K562 (cell line): Measurements from ENCODE around the gene GABRD. TPM values are rescaled to one million over a fixed set of nuclear protein-coding genes. Genes with fewer than 3 reads are reported as not detected.
A peak's percentile ranks its signal among the peaks of the same experiment; 100 is the strongest.

ENCODE experiments used
- ATAC-seq: fragments of 200-7000 bp; cut with Tn5 transposase; 3 replicates; pipeline ENCODE4 v1.9.1; 2020; ENCODE audit warnings: moderate library complexity
- BruUV-seq: library from RNA; stranded (reverse); fragments of 400-500 nt; replicated peaks from 2 replicates; lab custom pipeline; 2021; lab: Mats Ljungman, UMichigan
- CTCF ChIA-PET: fragments of 300-600 bp; formaldehyde crosslinking; extraction: SDS; loops from one replicate; lab custom pipeline; 2021; ENCODE audit warnings: low intra/inter-chr PET ratio; lab: Yijun Ruan, JAX
- POLR2A ChIA-PET: fragments of 300-600, 350-650 bp; sonication (Branson Sonifier 250); formaldehyde crosslinking; extraction: SDS; loops from one replicate; lab custom pipeline; 2021; ENCODE audit warnings: antibody characterized with exemption, inconsistent platforms; lab: Yijun Ruan, JAX
- DNase-seq, 4 experiments: peaks; one replicate each; pipeline versions ENCODE4 v3.0.0 to v3.0.0-alpha.2; 2011 to 2018; ENCODE audit warnings: low spot score in 3 of 4, mixed read lengths in 3 of 4; ENCODE audit errors: extremely low read depth in 1 of 4
- FAIRE-seq: peaks from 2 replicates; lab custom pipeline; 2011; peaks lifted over from hg19 to GRCh38; lab: Jason Lieb, UNC
- H2AFZ ChIP-seq: 2 replicates; pipeline ENCODE4 v1.6.0; 2011; ENCODE audit warnings: low read depth, low read length, control low read depth, inconsistent platforms
- H3K27ac ChIP-seq: fragments of 200-600 bp; 3 replicates; pipeline ENCODE4 v1.8.0; 2011; ENCODE audit warnings: low read depth, mild to moderate bottlenecking, control low read depth, inconsistent platforms, low read length, moderate library complexity, mixed read lengths; ENCODE audit errors: extremely low read depth
- H3K27me3 ChIP-seq, 2 experiments: fragments of 300-600 bp in 1 of 2; 2 replicates in 1 of 2; 3 replicates in 1 of 2; pipeline versions ENCODE4 v1.6.0 to v1.8.0; 2011; ENCODE audit warnings: inconsistent platforms in 2 of 2, low read length in 2 of 2, mild to moderate bottlenecking in 1 of 2, mixed read lengths in 1 of 2, moderate library complexity in 1 of 2; ENCODE audit not compliant: control insufficient read depth in 2 of 2, insufficient read depth in 2 of 2
- H3K36me3 ChIP-seq: fragments of 300-600 bp; 3 replicates; pipeline ENCODE4 v1.8.0; 2011; ENCODE audit warnings: mild to moderate bottlenecking, low read length, inconsistent platforms; ENCODE audit not compliant: control insufficient read depth, insufficient read depth
- H3K4me1 ChIP-seq, 2 experiments: fragments of 200-600 bp in 1 of 2; replicated peaks in 1 of 2; 2 replicates in 1 of 2; 3 replicates in 1 of 2; pipeline versions ENCODE4 v1.5.1 to v1.8.0; 2011; ENCODE audit warnings: inconsistent platforms in 2 of 2, low read length in 2 of 2, mild to moderate bottlenecking in 1 of 2, mixed read lengths in 1 of 2, moderate library complexity in 1 of 2; ENCODE audit not compliant: control insufficient read depth in 2 of 2, insufficient read depth in 2 of 2
- H3K4me2 ChIP-seq: 2 replicates; pipeline ENCODE4 v1.6.1; 2011; ENCODE audit warnings: low read length, control low read depth, inconsistent platforms, mixed read lengths; ENCODE audit not compliant: insufficient read depth
- H3K4me3 ChIP-seq: fragments of 200-600 bp; sonication (generic), shearing (Covaris generic); 2 replicates; pipeline ENCODE4 v1.5.1; 2016; ENCODE audit warnings: control low read depth, inconsistent platforms
- H3K79me2 ChIP-seq: fragments of 200-600 bp; 3 replicates; pipeline ENCODE4 v1.8.0; 2011; ENCODE audit warnings: low read length, inconsistent platforms; ENCODE audit not compliant: control insufficient read depth, insufficient read depth
- H3K9ac ChIP-seq, 2 experiments: 2 replicates each; pipeline versions ENCODE4 v1.6.0 to v1.6.1; 2011; ENCODE audit warnings: low read depth in 2 of 2, low read length in 2 of 2, control low read depth in 1 of 2, inconsistent platforms in 1 of 2, mild to moderate bottlenecking in 1 of 2, mixed read lengths in 1 of 2; ENCODE audit not compliant: insufficient read depth in 1 of 2
- H3K9me1 ChIP-seq: one replicate; pipeline ENCODE4 v1.6.0; 2011; ENCODE audit warnings: inconsistent platforms, mild to moderate bottlenecking, low read length, moderate library complexity; ENCODE audit not compliant: control insufficient read depth, insufficient read depth
- H3K9me3 ChIP-seq: replicated peaks from 2 replicates; pipeline ENCODE4 v1.5.1; 2011; ENCODE audit warnings: low read depth, low read length, inconsistent platforms; ENCODE audit not compliant: control insufficient read depth, insufficient read depth
- H4K20me1 ChIP-seq: replicated peaks from 2 replicates; pipeline ENCODE4 v1.6.1; 2011; ENCODE audit warnings: low read length, inconsistent platforms, mixed read lengths; ENCODE audit not compliant: control insufficient read depth, insufficient read depth
- ATF1 ChIP-seq, 2 experiments: fragments of 450-650 bp in 1 of 2; IDR thresholded peaks; 2 replicates each; pipeline ENCODE4 v1.6.1; 2016; ENCODE audit warnings: missing compliant biosample characterization in 1 of 2, missing genetic modification characterization in 1 of 2
- ATF7 ChIP-seq: fragments of 450-650 bp; IDR thresholded peaks from 2 replicates; pipeline ENCODE4 v1.7.1; 2014; ENCODE audit warnings: mild to moderate bottlenecking, moderate library complexity
- CXXC5 ChIP-seq: fragments of 250-450 bp; sonication (Bioruptor Pico); IDR thresholded peaks from 2 replicates; pipeline ENCODE4 v1.8.0; 2022; ENCODE audit warnings: inconsistent platforms, mild to moderate bottlenecking, moderate library complexity
- DIDO1 ChIP-seq: fragments of 450-650 bp; IDR thresholded peaks from 2 replicates; pipeline ENCODE4 v1.6.1; 2016; ENCODE audit warnings: low read depth, missing biosample characterization, missing genetic modification characterization
- ESRRB ChIP-seq: fragments of 250-450 bp; sonication (Bioruptor Pico); IDR thresholded peaks from 2 replicates; pipeline ENCODE4 v1.5.0; 2020; ENCODE audit warnings: mild to moderate bottlenecking, moderate library complexity, borderline replicate concordance
- EZH2 ChIP-seq: IDR thresholded peaks from 2 replicates; pipeline ENCODE4 v1.6.1; 2012; ENCODE audit warnings: low read depth, mild to moderate bottlenecking, inconsistent platforms, low read length, borderline replicate concordance
- FOSL1 ChIP-seq: fragments of 200-800 bp; sonication (Bioruptor generic); conservative IDR thresholded peaks from 2 replicates; pipeline ENCODE4 v1.6.1; 2016; ENCODE audit warnings: missing genetic modification characterization, missing compliant biosample characterization
- GTF2E2 ChIP-seq: fragments of 200-800 bp; sonication (Bioruptor generic); IDR thresholded peaks from 2 replicates; pipeline ENCODE4 v1.6.1; 2016; ENCODE audit warnings: missing genetic modification characterization, missing compliant biosample characterization
- PHTF2 ChIP-seq: fragments of 250-450 bp; sonication (Bioruptor Pico); IDR thresholded peaks from 2 replicates; pipeline ENCODE4 v1.5.0; 2021; ENCODE audit warnings: mild to moderate bottlenecking
- PRMT5 ChIP-seq: sonication (generic); formaldehyde crosslinking; IDR thresholded peaks from 2 replicates; pipeline ENCODE4 v1.5.0; 2020; ENCODE audit warnings: missing genetic modification reagents
- RBBP5 ChIP-seq: fragments of 200-600 bp; sonication (generic); IDR thresholded peaks from 2 replicates; pipeline ENCODE4 v1.6.1; 2012; ENCODE audit warnings: borderline replicate concordance, mild to moderate bottlenecking, low read length, control low read depth, inconsistent platforms; ENCODE audit not compliant: insufficient read depth, poor library complexity, severe bottlenecking
- RBM17 ChIP-seq: fragments of 200-400 bp; formaldehyde crosslinking; IDR thresholded peaks from 2 replicates; pipeline ENCODE4 v1.6.1; 2017; ENCODE audit warnings: low read depth, mild to moderate bottlenecking, low read length, borderline replicate concordance
- SNIP1 ChIP-seq: fragments of 450-650 bp; IDR thresholded peaks from 2 replicates; pipeline ENCODE4 v1.7.1; 2017; ENCODE audit warnings: low read depth, mild to moderate bottlenecking
- SPI1 ChIP-seq: IDR thresholded peaks from 2 replicates; pipeline ENCODE4 v1.6.1; 2011; ENCODE audit warnings: low read depth, low read length, control low read depth, borderline replicate concordance
- U2AF2 ChIP-seq: fragments of 200-400 bp; formaldehyde crosslinking; optimal IDR thresholded peaks from 2 replicates; pipeline ENCODE3; 2017; ENCODE audit warnings: low read depth, mild to moderate bottlenecking, low read length
- ZNF57 ChIP-seq: fragments of 450-650 bp; formaldehyde crosslinking; IDR thresholded peaks from 2 replicates; pipeline ENCODE4 v1.4.0; 2020; ENCODE audit warnings: mild to moderate bottlenecking, moderate library complexity
- WGBS: fragments of 100-300 bp; shearing (Covaris generic); methylation state at CpG from one replicate; pipeline ENCODE4 v1.1.6; 2016; ENCODE audit warnings: low coverage, mixed read lengths; ENCODE audit not compliant: insufficient coverage; ENCODE audit errors: missing lambda C conversion rate; 5-methylcytosine and 5-hydroxymethylcytosine counted together
- in situ Hi-C: fragments of 300-500 bp; cut with MboI; formaldehyde crosslinking; loops from 4 replicates; pipeline ENCODE4 v1.15.0; 2018; ENCODE audit warnings: inconsistent platforms, mixed read lengths
- intact Hi-C: fragments of 100-400 bp; cut with micrococcal nuclease; formaldehyde crosslinking; loops from 2 replicates; pipeline ENCODE4 v1.14.2; 2022
- polyA plus RNA-seq, 8 experiments: library from polyadenylated mRNA; depleted of rRNA in 4 of 8; stranded (reverse) in 5 of 8; unstranded in 3 of 8; fragments of >200 nt; fragmentation: Nextera tagmentation in 2 of 8; fragmentation: Illumina TruSeq in 1 of 8; extraction: Ambion mirVana in 2 of 8; extraction: Trizol in 1 of 8; gene quantifications; 2 replicates each; pipeline versions ENCODE4 v1.2.1 to v1.2.3, GENCODE V29; 2011 to 2014; ENCODE audit warnings: inconsistent platforms in 1 of 8, missing spikeins in 1 of 8
- total RNA-seq, 7 experiments: library from RNA; depleted of rRNA in 6 of 7; stranded (reverse); fragments of >200 nt in 6 of 7; fragmentation: Illumina TruSeq in 2 of 7; extraction: Trizol in 2 of 7; gene quantifications; 2 replicates each; pipeline versions ENCODE4 v1.2.1 to v1.2.3, GENCODE V29; 2011 to 2021; ENCODE audit warnings: low replicate concordance in 1 of 7
- TF ChIP-seq, protein P1 (sequence below): sonication (generic); formaldehyde crosslinking; IDR thresholded peaks from 2 replicates; pipeline ENCODE4 v1.8.0; 2022; ENCODE audit warnings: mild to moderate bottlenecking, missing genetic modification reagents, borderline replicate concordance
- TF ChIP-seq, protein P2 (sequence below): sonication (generic); formaldehyde crosslinking; IDR thresholded peaks from 2 replicates; pipeline ENCODE4 v1.9.0; 2022; ENCODE audit warnings: mild to moderate bottlenecking, missing genetic modification reagents
- TF ChIP-seq, protein P3 (sequence below): fragments of 250-450 bp; sonication (Bioruptor Pico); IDR thresholded peaks from 2 replicates; pipeline ENCODE4 v1.8.0; 2022; ENCODE audit warnings: moderate library complexity, mild to moderate bottlenecking, inconsistent platforms

Gene GABRD
- total and polyA plus RNA-seq, 9 of the 15 experiments (the other 6 are each of a cell fraction or from before 2014, with no cell fraction given) = 0.07 TPM; not detected in 8

DNA sequence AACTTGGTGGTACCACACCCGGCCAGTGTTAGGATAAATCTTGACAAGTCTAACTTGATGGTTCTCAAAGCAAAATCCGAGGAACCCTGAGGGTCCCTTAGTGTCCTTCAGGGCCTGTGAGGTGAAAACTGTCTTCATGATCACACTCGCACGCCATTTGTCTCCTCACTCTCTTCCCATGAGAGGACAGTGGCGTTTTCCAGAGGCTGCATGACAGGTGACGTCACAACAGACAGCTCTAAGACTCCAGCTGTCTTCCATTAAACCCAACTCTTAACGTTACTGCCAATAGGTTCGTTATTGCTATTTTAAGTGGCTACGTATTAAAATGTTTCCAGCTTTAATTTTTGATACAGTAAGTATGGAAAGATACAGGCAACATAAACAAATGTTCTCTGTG lies 29.4 kb upstream of the GABRD start:
- H3K9me3 ChIP-seq = no peaks in the 10 kb centered on the region
- peaks cover 19 to 33% of the 10 kb centered on the region in 2 experiments; a peak in 4 of 5 replicates for H3K4me1 ChIP-seq
- H3K36me3 ChIP-seq = no peaks in the 10 kb centered on the region
- H3K27me3 ChIP-seq = peaks cover 38 to 68% of the 10 kb centered on the region in 2 experiments; a peak in 4 of 5 replicates
- intact Hi-C loops (no loop called here), in situ Hi-C loops (no loop called here)
- no peak overlapping the region for H3K4me3 ChIP-seq
- FAIRE-seq = peak; percentile 37
- no peaks in the 10 kb centered on the region for H3K79me2 ChIP-seq
- H3K9me1 ChIP-seq = no peaks in the 10 kb centered on the region
- POLR2A ChIA-PET = interaction anchor here (0.7 to 2.9 kb wide), 3 partner anchors 10 to 1087 kb away, joined by 3 to 11 read pairs (median 3); no protein-coding TSS in a partner anchor
- 19% methylated on average over 9 of the region's 9 CpGs for whole genome bisulfite sequencing
- no peak for ATAC-seq
- H3K27ac ChIP-seq = no peak overlapping the region
- H3K9ac ChIP-seq = no peak overlapping the region
- H3K4me2 ChIP-seq = no peak overlapping the region
- CTCF ChIA-PET = no interaction called here
- H4K20me1 ChIP-seq = no peaks in the 10 kb centered on the region
- H2AFZ ChIP-seq = no peak overlapping the region
- BruUV-seq = no TSS peak
- DNase-seq = no peak
- TF ChIP-seq GTF2E2 (tag) (no peak), RBBP5 (no peak), SPI1 (no peak), SNIP1 (no peak), ATF1 (CRISPR knock-in tag; IDR thresholded peaks at IDR 0.05) (no peak), ATF1 (tag; IDR thresholded peaks at IDR 0.05) (peak; percentile 80), RBM17 (no peak), CXXC5 (CRISPR knock-in tag) (no peak), PHTF2 (CRISPR knock-in tag) (no peak), DIDO1 (no peak), ZNF57 (CRISPR knock-in tag) (no peak), ATF7 (peak; percentile 61; the same call in 1 of the 2 replicates), U2AF2 (no peak), FOSL1 (tag) (no peak), PRMT5 (no peak), ESRRB (CRISPR knock-in tag) (no peak), EZH2 (no peak)
- TF ChIP-seq, protein P1, sequence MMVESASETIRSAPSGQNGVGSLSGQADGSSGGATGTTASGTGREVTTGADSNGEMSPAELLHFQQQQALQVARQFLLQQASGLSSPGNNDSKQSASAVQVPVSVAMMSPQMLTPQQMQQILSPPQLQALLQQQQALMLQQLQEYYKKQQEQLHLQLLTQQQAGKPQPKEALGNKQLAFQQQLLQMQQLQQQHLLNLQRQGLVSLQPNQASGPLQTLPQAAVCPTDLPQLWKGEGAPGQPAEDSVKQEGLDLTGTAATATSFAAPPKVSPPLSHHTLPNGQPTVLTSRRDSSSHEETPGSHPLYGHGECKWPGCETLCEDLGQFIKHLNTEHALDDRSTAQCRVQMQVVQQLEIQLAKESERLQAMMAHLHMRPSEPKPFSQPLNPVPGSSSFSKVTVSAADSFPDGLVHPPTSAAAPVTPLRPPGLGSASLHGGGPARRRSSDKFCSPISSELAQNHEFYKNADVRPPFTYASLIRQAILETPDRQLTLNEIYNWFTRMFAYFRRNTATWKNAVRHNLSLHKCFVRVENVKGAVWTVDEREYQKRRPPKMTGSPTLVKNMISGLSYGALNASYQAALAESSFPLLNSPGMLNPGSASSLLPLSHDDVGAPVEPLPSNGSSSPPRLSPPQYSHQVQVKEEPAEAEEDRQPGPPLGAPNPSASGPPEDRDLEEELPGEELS (CRISPR knock-in tag) = no peak
- TF ChIP-seq, protein P2, sequence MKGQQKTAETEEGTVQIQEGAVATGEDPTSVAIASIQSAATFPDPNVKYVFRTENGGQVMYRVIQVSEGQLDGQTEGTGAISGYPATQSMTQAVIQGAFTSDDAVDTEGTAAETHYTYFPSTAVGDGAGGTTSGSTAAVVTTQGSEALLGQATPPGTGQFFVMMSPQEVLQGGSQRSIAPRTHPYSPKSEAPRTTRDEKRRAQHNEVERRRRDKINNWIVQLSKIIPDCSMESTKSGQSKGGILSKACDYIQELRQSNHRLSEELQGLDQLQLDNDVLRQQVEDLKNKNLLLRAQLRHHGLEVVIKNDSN (CRISPR knock-in tag) = no peak
- TF ChIP-seq, protein P3, sequence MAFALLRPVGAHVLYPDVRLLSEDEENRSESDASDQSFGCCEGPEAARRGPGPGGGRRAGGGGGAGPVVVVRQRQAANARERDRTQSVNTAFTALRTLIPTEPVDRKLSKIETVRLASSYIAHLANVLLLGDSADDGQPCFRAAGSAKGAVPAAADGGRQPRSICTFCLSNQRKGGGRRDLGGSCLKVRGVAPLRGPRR (CRISPR knock-in tag) = no peak
